Measurements from ENCODE around the gene CDK14.

CDK14 gene

GRCh38 chr7:90596671-90597562 is 796 bp downstream of the CDK14 start:
- no peak for DNase-seq (ENCODE audit: low read depth in 4 of 4, low spot score in 1 of 4)

GRCh38 chr7:90597563-90598253 is 1.6 kb downstream of the CDK14 start:
- DNase-seq (ENCODE audit: low read depth in 4 of 4, low spot score in 1 of 4), result no peak

- DNase-seq (ENCODE audit: low read depth in 4 of 4, low spot score in 1 of 4), result no peak
Observed at GRCh38 chr7:90599038-90599437, 2.9 kb downstream of the CDK14 start.

- no peak for DNase-seq (ENCODE audit: low read depth in 4 of 4, low spot score in 1 of 4)
Observed at GRCh38 chr7:90599892-90600555, 3.9 kb downstream of the CDK14 start.

GRCh38 chr7:90602303-90602702 is 6.2 kb downstream of the CDK14 start:
- no peak for DNase-seq (ENCODE audit: low read depth in 4 of 4, low spot score in 1 of 4)

GRCh38 chr7:90603346-90603745 is 7.2 kb downstream of the CDK14 start:
- no peak for DNase-seq (ENCODE audit: low read depth in 4 of 4, low spot score in 1 of 4)

- no peak for DNase-seq (ENCODE audit: low read depth in 4 of 4, low spot score in 1 of 4)
Observed at GRCh38 chr7:90604383-90604782, 8.3 kb downstream of the CDK14 start.

- no peak for DNase-seq (ENCODE audit: low read depth in 4 of 4, low spot score in 1 of 4)
Observed at GRCh38 chr7:90605055-90605454, 8.9 kb downstream of the CDK14 start.

- no peak for DNase-seq (ENCODE audit: low read depth in 4 of 4, low spot score in 1 of 4)
Observed at GRCh38 chr7:90607196-90607595, 11.1 kb downstream of the CDK14 start.

GRCh38 chr7:90610105-90610504 is 14.0 kb downstream of the CDK14 start:
- no peak for DNase-seq (ENCODE audit: low read depth in 4 of 4, low spot score in 1 of 4)

GRCh38 chr7:90611115-90611514 is 15.0 kb downstream of the CDK14 start:
- no peak for DNase-seq (ENCODE audit: low read depth in 4 of 4, low spot score in 1 of 4)

- DNase-seq (ENCODE audit: low read depth in 4 of 4, low spot score in 1 of 4), result peak in 1 of 4 experiments; percentile 7
Observed at GRCh38 chr7:90613088-90613498, 17.0 kb downstream of the CDK14 start.

- no peak for DNase-seq (ENCODE audit: low read depth in 4 of 4, low spot score in 1 of 4)
Observed at GRCh38 chr7:90617442-90617841, 21.3 kb downstream of the CDK14 start.

- no peak for DNase-seq (ENCODE audit: low read depth in 4 of 4, low spot score in 1 of 4)
Observed at GRCh38 chr7:90618876-90619275, 22.8 kb downstream of the CDK14 start.

GRCh38 chr7:90621125-90621746 is 25.1 kb downstream of the CDK14 start:
- no peak for DNase-seq (ENCODE audit: low read depth in 4 of 4, low spot score in 1 of 4)

- no peak for DNase-seq (ENCODE audit: low read depth in 4 of 4, low spot score in 1 of 4)
Observed at GRCh38 chr7:90621747-90622140, 25.6 kb downstream of the CDK14 start.

- DNase-seq (ENCODE audit: low read depth in 4 of 4, low spot score in 1 of 4), result no peak
Observed at GRCh38 chr7:90622670-90623069, 26.5 kb downstream of the CDK14 start.

- no peak for DNase-seq (ENCODE audit: low read depth in 4 of 4, low spot score in 1 of 4)
Observed at GRCh38 chr7:90624225-90624911, 28.2 kb downstream of the CDK14 start.

- DNase-seq (ENCODE audit: low read depth in 4 of 4, low spot score in 1 of 4), result no peak
Observed at GRCh38 chr7:90625051-90625450, 28.9 kb downstream of the CDK14 start.

GRCh38 chr7:90625562-90625961 is 29.4 kb downstream of the CDK14 start:
- DNase-seq (ENCODE audit: low read depth in 4 of 4, low spot score in 1 of 4), result no peak

- DNase-seq (ENCODE audit: low read depth in 4 of 4, low spot score in 1 of 4), result no peak
Observed at GRCh38 chr7:90626013-90626412, 29.9 kb downstream of the CDK14 start.

Data from stimulated activated CD4-positive, alpha-beta T cell treated with anti-CD3 and anti-CD28 coated beads, Interleukin-1b, Interleukin-23, amount 100 ng/mL, for 24 hours (primary cell).